ENCODE data around the gene RMI2. TPM values are rescaled to one million over a fixed set of nuclear protein-coding genes. Genes with fewer than 3 reads are reported as not detected.
"Not testable (repeated sequence)": the region's sequence is repeated elsewhere in the genome, so short reads cannot be mapped to it uniquely, and the experiment has no call there.

The RMI2 gene
- total RNA-seq, 1 donor from 2014 or later: 41.9 TPM

GRCh38 chr16:11372073-11372828, 27.0 kb downstream of the RMI2 start:
- no peak for DNase-seq (ENCODE audit: low read depth, low spot score)
- H3K9me3 Mint-ChIP-seq: no peaks in the 10 kb centered on the region
- TF ChIP-seq, protein P1, sequence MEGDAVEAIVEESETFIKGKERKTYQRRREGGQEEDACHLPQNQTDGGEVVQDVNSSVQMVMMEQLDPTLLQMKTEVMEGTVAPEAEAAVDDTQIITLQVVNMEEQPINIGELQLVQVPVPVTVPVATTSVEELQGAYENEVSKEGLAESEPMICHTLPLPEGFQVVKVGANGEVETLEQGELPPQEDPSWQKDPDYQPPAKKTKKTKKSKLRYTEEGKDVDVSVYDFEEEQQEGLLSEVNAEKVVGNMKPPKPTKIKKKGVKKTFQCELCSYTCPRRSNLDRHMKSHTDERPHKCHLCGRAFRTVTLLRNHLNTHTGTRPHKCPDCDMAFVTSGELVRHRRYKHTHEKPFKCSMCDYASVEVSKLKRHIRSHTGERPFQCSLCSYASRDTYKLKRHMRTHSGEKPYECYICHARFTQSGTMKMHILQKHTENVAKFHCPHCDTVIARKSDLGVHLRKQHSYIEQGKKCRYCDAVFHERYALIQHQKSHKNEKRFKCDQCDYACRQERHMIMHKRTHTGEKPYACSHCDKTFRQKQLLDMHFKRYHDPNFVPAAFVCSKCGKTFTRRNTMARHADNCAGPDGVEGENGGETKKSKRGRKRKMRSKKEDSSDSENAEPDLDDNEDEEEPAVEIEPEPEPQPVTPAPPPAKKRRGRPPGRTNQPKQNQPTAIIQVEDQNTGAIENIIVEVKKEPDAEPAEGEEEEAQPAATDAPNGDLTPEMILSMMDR (conservative IDR thresholded peaks at IDR 0.05): peak; percentile 5
- no peak overlapping the region for H3K4me3 Mint-ChIP-seq
- H3K27ac Mint-ChIP-seq (ENCODE audit: unreplicated experiment): no peak overlapping the region
- H3K4me1 Mint-ChIP-seq: peaks cover 14% of the 10 kb centered on the region
- H3K27me3 Mint-ChIP-seq (ENCODE audit: low read depth): no peaks in the 10 kb centered on the region
- H3K36me3 Mint-ChIP-seq (ENCODE audit: low read depth): no peaks in the 10 kb centered on the region

DNA sequence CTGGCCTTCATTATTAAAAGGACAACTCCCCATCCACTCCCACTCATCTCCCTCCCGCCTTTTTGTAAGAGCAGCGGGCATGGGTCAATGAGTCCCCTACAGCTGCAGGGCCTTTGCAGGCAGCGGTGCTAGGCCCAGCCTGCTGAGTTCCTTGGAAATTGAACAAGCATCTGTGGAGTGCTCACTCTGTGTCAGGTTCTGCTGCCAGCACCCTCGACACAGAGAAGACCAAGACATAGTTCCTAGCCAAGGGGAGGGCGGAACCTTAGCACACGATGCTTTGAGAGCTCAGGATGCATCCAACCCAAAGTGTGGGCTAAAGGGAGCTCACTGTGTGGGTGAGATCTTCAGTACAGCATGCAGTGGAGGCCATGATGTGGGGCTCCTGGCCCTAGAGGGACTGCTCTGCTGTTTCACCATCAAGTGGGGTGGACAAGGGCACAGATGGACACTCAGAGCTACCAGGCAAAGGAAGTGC, 27.6 kb downstream of the RMI2 start:
- H3K4me1 Mint-ChIP-seq: peaks cover 14% of the 10 kb centered on the region
- no peaks in the 10 kb centered on the region for H3K27me3 Mint-ChIP-seq (ENCODE audit: low read depth)
- no peak overlapping the region for H3K4me3 Mint-ChIP-seq
- H3K27ac Mint-ChIP-seq (ENCODE audit: unreplicated experiment): no peak overlapping the region
- DNase-seq (ENCODE audit: low read depth, low spot score): no peak
- no peaks in the 10 kb centered on the region for H3K36me3 Mint-ChIP-seq (ENCODE audit: low read depth)
- H3K9me3 Mint-ChIP-seq: no peaks in the 10 kb centered on the region
- TF ChIP-seq, protein P1 (conservative IDR thresholded peaks at IDR 0.05): no peak

DNA sequence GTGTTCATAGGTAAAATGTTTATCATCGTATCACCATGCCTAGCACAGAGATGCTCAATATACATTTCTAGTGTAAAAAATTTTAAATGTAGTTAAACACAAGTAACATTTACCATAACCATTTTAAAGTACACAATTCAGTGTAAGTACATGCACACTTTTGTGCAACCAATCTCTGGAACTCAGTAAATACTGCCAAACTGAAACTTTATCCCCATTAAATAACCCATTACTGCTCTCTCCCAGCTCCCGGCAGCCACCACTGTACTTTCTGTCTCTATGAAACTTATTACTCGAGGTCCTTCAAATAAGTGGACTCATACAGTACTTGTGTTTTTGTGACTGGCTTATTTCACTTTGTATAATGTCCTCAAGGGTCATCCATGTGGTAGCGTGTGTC, 29.0 kb downstream of the RMI2 start:
- Mint-ChIP-seq H3K27ac (ENCODE audit: unreplicated experiment) (no peak overlapping the region), H3K4me1 (peaks cover 14% of the 10 kb centered on the region), H3K9me3 (no peaks in the 10 kb centered on the region), H3K36me3 (ENCODE audit: low read depth) (no peaks in the 10 kb centered on the region), H3K27me3 (ENCODE audit: low read depth) (no peaks in the 10 kb centered on the region), H3K4me3 (no peak overlapping the region)
- DNase-seq (ENCODE audit: low read depth, low spot score): no peak
- TF ChIP-seq, protein P1 (conservative IDR thresholded peaks at IDR 0.05): no peak

DNA sequence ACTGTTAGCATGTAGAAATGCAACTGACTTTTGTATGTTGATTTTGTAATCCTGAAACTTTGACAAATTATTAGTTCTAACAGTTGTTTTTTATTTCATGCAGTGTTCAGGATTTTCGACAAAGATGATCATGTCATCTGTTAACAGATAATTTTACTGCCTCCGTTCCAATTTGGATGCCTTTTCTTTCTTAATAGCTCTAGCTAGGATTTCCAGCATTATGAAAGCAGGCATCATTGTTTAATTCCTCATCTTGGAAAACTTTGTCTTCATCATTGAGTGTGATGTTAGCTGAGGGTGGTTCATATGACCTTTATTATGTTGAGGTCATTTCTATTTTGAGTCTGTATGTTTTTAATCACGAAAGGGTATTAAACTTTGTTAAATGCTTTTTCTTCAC, 31.9 kb downstream of the RMI2 start:
- TF ChIP-seq, protein P1 (conservative IDR thresholded peaks at IDR 0.05): no peak
- Mint-ChIP-seq H3K36me3 (ENCODE audit: low read depth) (peaks cover under 1% of the 10 kb centered on the region), H3K27ac (ENCODE audit: unreplicated experiment) (no peak overlapping the region), H3K27me3 (ENCODE audit: low read depth) (no peaks in the 10 kb centered on the region), H3K9me3 (no peaks in the 10 kb centered on the region), H3K4me3 (no peak overlapping the region), H3K4me1 (peaks cover 8% of the 10 kb centered on the region)
- no peak for DNase-seq (ENCODE audit: low read depth, low spot score)

- not testable (repeated sequence) for DNase-seq (ENCODE audit: low read depth, low spot score); H3K4me3 Mint-ChIP-seq; H3K27ac Mint-ChIP-seq (ENCODE audit: unreplicated experiment); H3K9me3 Mint-ChIP-seq; H3K27me3 Mint-ChIP-seq (ENCODE audit: low read depth); H3K36me3 Mint-ChIP-seq (ENCODE audit: low read depth); H3K4me1 Mint-ChIP-seq
Measured at GRCh38 chr16:11378951-11379350, 33.7 kb downstream of the RMI2 start.

GRCh38 chr16:11379420-11379819, 34.2 kb downstream of the RMI2 start:
- Mint-ChIP-seq H3K4me3 (no peak overlapping the region), H3K36me3 (ENCODE audit: low read depth) (peaks cover 2% of the 10 kb centered on the region), H3K4me1 (no peaks in the 10 kb centered on the region), H3K27ac (ENCODE audit: unreplicated experiment) (no peak overlapping the region), H3K9me3 (no peaks in the 10 kb centered on the region), H3K27me3 (ENCODE audit: low read depth) (no peaks in the 10 kb centered on the region)
- TF ChIP-seq, protein P1 (conservative IDR thresholded peaks at IDR 0.05): no peak
- DNase-seq (ENCODE audit: low read depth, low spot score): no peak
